Motor neuron (in vitro differentiated cells): Measurements from ENCODE around the gene FARP2. TPM values are rescaled to one million over a fixed set of nuclear protein-coding genes. Genes with fewer than 3 reads are reported as not detected.
"Not testable (repeated sequence)": the region's sequence is repeated elsewhere in the genome, so short reads cannot be mapped to it uniquely, and the experiment has no call there.

Experiments used
- ATAC-seq, 8 experiments: fragments of 200-7000 bp; cut with Tn5 transposase; replicated peaks in 6 of 8; 2 replicates each; pipeline ENCODE4 v1.8.0; 2021; ENCODE audit warnings: mild to moderate bottlenecking in 8 of 8, moderate library complexity in 8 of 8
- H3K27ac ChIP-seq, 2 donors: fragments of 250-450 bp; sonication (Bioruptor Pico); 2 replicates each; pipeline ENCODE4 v1.9.0; 2021; ENCODE audit warnings: antibody characterized with exemption in 2 of 2, mild to moderate bottlenecking in 2 of 2, moderate library complexity in 1 of 2
- H3K4me1 ChIP-seq, 2 donors: fragments of 250-450 bp; sonication (Bioruptor Pico); replicated peaks in 1 of 2; 2 replicates each; pipeline ENCODE4 v1.6.1; 2021; ENCODE audit warnings: antibody characterized with exemption in 2 of 2, mild to moderate bottlenecking in 2 of 2, moderate library complexity in 1 of 2
- H3K4me3 ChIP-seq, 5 donors: fragments of 250-450 bp; sonication (Bioruptor Pico); 2 replicates each; pipeline ENCODE4 v1.9.0; 2021; ENCODE audit warnings: antibody characterized with exemption in 5 of 5, mild to moderate bottlenecking in 5 of 5, moderate library complexity in 4 of 5
- WGBS, 10 experiments: fragments of 450-650 bp; shearing (Covaris generic); methylation state at CpG; one replicate each; pipeline ENCODE4 v1.0.0; 2022; 5-methylcytosine and 5-hydroxymethylcytosine counted together
- in situ Hi-C, 9 experiments: fragments of 400-800 bp; cut with MboI; loops; one replicate each; pipeline ENCODE4 v1.15.0; 2021; ENCODE audit warnings: low sequenced_read_pairs in 9 of 9, low pct_unique_long_range_greater_than_20kb in 2 of 9; ENCODE audit not compliant: unreplicated experiment in 9 of 9
- total RNA-seq, 8 experiments: library from RNA; unstranded; fragments of 300-600 nt; gene quantifications; 2 replicates each; pipeline versions ENCODE4 v1.2.3 to v1.2.4, GENCODE V29; 2022

FARP2 gene
- total RNA-seq, 8 experiments from 2014 or later = 11.9 to 41.2 (median 22.8) TPM

DNA sequence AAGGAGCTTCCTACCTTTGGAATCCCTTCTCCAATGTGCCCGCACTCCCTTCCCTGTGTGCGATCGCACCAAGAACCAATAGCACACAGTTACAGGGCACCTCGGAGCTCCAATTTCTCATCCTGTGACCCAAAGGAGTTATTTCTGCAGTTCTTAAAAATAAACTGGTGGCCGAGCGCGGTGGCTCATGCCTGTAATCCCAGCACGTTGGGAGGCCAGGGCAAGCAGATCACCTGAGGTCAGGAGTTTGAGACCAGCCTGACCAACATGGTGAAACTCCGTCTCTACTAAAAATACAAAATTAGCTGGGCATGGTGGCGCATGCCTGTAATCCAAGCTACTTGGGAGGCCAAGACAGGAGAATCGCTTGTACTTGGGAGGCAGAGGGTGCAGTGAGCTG, 150.2 kb downstream of the FARP2 start:
- H3K4me3 ChIP-seq, in situ Hi-C loops, H3K27ac ChIP-seq, ATAC-seq: not testable (repeated sequence)
- H3K4me1 ChIP-seq = peaks cover 16 to 17% of the 10 kb centered on the region in 2 donors
- WGBS, 10 experiments = 93 to 100% (median 99%) methylated on average over 1 to 6 of the region's 11 CpGs; no CpG with 5 or more reads in 4 of the 10 experiments

DNA sequence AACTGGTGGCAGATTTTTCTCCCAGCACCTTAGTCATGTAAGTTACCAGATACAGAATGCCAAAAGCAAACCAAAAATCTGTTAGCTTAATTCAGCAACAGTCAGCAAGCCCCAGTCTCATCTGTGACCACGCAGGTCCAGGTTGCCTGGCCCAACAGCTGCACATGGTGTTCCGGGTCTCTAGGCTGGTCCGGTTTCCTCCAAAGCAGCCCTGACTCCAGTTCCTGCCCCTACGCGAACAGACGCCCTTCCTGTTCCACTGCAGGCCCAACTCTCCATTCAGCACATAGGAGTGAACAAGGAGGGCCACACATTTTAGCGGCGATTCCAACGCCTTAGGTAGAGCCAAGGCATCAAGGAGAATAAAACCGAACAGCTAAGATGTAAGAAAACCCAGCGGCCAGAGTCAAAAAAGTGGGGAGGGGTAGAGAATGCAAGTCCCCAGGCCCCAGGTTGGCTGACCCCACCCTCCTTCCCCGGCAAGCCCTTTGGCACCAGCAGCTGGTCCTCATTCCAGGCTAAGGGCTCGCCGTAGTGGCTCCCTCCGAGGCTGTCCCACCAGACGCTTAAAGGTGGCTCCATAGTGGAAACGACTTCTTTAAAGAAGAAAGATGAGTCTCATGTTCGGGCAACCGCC, 150.8 kb downstream of the FARP2 start:
- Histone ChIP-seq H3K4me3 (peak overlapping the region; percentile 58 to 87 (median 73)), H3K27ac (peak overlapping the region in 1 of 2 donors; percentile 92), H3K4me1 (peaks cover 16 to 17% of the 10 kb centered on the region in 2 donors)
- in situ Hi-C loops = no loop called here
- 13 to 100% (median 80%) methylated on average over 1 to 11 of the region's 19 CpGs; no CpG with 5 or more reads in 4 of the 10 experiments for WGBS, 10 experiments
- no peak for ATAC-seq

DNA sequence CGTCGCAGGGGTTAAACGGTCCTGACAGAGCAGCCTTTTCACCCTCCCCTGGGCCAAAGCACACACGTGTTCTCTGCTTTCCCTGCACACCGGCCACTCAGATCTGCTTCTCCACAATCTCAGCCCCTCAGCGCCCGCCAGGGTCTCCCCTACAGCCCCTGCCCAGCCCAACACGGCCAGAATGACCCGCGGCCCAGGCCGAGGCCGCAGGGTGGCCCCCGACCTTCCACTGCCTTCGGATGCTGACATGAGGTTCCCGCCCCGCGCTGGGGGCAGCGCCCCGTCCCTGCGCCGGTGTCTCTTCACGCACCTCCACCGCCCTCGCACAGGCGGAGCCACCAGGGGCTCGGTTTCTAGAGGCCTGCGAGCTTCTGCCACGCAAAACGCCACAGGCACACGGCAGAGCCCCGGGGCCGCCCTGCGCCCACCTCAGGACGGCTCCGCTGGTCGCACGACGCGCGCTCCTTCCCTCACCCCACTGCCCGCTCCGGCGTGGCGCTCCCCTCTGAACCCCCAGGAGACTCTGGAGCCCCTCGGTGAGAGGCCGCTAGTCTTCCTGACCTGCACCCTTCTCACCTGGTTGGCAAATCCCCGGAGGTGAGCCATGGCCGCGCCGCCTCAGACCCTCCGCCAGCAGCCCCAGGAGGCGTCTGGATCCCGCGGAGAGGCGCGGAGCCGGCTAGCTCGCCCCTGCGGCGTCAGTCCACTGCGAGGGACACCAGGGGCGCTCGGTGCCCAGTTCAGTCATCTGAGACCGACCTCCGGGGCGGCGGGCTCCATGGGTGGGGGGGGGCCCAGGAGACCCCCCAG, 151.6 kb downstream of the FARP2 start:
- in situ Hi-C loops = no loop called here
- Histone ChIP-seq H3K27ac (peak overlapping the region; percentile 76 to 92), H3K4me1 (peaks cover 16 to 17% of the 10 kb centered on the region in 2 donors), H3K4me3 (peak overlapping the region; percentile 58 to 87 (median 73))
- 1% methylated on average over 19 of the region's 67 CpGs; no CpG with 5 or more reads in 9 of the 10 experiments for WGBS, 10 experiments
- ATAC-seq = peak; percentile 27 to 46 (median 42)

DNA sequence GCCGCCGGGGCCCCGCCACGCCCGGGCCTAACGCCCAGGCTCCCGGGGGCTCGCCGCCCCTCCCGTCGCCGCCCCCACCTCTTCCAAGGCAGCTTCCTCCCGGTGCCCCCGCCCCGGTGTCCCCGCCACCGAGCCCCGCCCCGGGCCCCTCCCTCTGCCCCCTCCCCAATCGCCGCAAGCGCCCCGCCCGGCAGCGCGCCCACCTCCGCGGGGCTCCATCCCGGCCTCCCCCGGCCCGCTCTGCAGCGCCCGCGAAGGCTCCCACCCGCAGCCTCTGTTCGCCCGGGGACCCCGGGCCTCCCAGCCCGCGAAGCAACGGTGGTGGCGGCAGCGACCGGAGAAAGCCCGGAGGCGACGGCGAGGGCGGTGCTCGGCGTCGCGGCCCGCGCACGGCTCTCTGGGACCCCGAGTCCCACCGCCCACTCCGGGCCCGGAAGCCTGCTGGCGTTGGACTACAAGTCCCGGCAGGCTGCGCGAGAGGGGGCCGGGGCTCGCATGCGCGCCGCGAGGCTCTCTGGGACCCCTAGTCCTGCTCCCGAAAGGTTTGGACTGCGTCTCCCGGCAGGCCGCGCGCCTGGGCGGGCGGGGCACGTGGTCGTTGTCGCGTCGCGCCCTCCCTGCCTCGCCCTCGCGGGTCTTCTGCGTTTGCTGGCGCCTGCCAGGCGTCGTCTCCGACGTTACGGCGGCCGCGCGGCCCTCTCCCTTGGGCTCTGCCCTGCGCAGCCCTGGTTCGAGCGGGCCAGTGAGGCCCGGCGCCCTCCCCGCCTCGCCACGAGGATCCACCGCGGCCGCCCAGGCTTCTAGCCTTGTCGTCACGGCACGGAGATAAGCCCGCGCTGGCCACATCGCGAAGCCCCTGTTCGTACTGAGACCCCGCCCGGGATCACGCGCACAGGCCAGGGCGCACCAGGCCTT, 152.4 kb downstream of the FARP2 start, which contains the start of gene STK25:
STK25 (minus strand) TSS at position 345 of the 915 bp plus-strand sequence. CDS start 549 bp downstream, outside the sequence.
- WGBS, 10 experiments = 0 to 5% methylated on average over 4 of the region's 122 CpGs; no CpG with 5 or more reads in 8 of the 10 experiments
- peak; percentile 85 to 96 (median 94) for ATAC-seq
- Histone ChIP-seq H3K27ac (peak within 1 kb of the TSS; percentile 83 to 92), H3K4me1 (peaks cover 16 to 17% of the 10 kb centered on the region in 2 donors), H3K4me3 (peak within 1 kb of the TSS; percentile 58 to 87 (median 73))
- in situ Hi-C loops = no loop called here

DNA sequence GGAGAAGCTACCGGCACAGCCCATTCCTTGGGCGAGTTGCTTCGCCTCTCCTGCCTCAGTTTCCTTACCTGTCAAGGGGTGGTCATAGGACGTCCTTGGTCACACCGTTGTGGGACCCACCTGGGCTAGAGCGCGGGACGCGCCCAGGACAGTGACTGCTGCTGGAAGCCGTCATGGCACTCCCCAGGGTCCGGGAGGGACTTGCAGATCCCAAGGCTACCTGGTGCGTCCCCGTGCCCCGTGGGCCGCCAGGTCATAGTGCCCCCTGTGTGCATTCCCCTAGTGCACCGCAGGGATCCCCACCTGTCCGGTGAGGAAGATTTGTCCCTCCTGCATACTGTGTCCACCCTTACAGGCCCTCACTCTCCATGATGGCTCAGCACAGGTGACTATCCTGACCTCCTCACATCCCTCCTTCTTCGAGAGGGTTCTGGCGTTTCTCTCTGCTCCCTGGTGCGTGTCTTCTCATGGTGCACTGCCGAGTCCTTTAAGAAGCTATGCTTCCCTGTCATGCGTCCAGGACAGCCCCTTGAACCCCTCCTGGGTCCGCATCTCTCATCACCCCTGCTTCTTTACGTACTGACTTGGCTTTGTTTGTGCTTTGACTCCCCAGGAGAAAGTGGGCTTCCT, 153.2 kb downstream of the FARP2 start:
- ATAC-seq = peak in 3 of 8 experiments; percentile 1 to 9 (median 7)
- 0 to 92% (median 20%) methylated on average over 1 to 9 of the region's 24 CpGs; no CpG with 5 or more reads in 5 of the 10 experiments for WGBS, 10 experiments
- Histone ChIP-seq H3K4me3 (peak overlapping the region; percentile 58 to 87 (median 73)), H3K27ac (peak overlapping the region; percentile 83 to 88), H3K4me1 (peaks cover 16 to 17% of the 10 kb centered on the region in 2 donors)
- in situ Hi-C loops = no loop called here

DNA sequence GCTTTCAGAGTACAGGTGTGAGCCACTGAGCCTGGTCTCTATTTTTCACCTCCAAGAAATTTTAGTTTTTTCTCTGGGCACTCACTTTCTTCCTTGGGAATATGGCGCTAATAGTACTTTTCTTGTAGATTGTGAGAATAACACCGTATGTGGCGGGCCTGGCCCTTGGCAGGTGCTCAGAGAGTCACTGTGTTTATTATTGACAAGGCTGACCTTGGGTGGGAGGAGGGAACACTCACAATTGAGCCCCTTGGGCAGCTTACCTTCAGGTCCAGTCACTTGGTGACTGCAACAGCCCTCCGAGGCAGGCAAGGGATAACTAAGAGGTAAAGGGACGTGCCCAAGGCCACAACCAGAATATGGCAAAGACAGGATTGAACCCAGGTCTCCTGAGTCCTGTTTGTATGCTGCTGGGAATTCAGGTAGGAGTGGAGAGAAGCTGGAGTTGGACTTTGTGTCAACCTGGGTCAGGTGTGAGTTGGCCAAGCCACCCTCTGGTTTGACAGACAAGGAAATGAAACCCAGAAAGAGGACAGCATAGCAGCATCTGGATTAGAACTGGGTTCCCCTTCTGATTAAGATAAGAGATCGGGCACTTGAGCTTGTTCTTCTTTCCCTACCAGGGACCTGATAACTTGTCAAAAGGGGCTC, 155.1 kb downstream of the FARP2 start:
- no peak overlapping the region for H3K4me3 ChIP-seq
- H3K4me1 ChIP-seq = peaks cover 16 to 17% of the 10 kb centered on the region in 2 donors
- H3K27ac ChIP-seq = no peak overlapping the region
- no peak for ATAC-seq
- in situ Hi-C loops = no loop called here
- WGBS, 10 experiments = 84 to 100% (median 90%) methylated on average over 1 to 6 of the region's 6 CpGs; no CpG with 5 or more reads in 2 of the 10 experiments

DNA sequence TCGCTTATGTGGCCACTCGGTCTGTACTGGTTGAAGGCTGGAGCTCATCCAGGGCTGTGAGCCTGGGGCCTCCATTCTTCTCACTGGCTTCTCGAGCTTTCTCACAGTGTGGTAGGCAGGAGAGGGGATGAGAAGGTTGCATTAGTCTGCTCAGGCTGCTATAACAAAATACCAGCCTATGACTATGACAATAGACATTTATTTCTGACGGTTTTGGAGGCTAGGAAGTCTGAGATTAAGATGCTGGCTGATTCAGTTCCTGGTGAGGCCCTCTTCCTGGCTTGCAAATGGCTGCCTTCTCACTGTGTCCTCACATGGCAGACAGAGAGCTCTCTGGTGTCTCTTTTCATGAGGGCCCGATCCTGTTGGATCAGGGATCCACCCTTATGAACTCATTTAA, 158.5 kb downstream of the FARP2 start:
- no peak overlapping the region for H3K27ac ChIP-seq
- peaks cover 1 to 4% of the 10 kb centered on the region in 2 donors for H3K4me1 ChIP-seq
- H3K4me3 ChIP-seq = no peak overlapping the region
- in situ Hi-C loops = no loop called here
- peak in 2 of 8 experiments; percentile 49 to 59 for ATAC-seq
- WGBS, 10 experiments = 0 to 80% (median 58%) methylated on average over 1 to 3 of the region's 5 CpGs; no CpG with 5 or more reads in 2 of the 10 experiments

DNA sequence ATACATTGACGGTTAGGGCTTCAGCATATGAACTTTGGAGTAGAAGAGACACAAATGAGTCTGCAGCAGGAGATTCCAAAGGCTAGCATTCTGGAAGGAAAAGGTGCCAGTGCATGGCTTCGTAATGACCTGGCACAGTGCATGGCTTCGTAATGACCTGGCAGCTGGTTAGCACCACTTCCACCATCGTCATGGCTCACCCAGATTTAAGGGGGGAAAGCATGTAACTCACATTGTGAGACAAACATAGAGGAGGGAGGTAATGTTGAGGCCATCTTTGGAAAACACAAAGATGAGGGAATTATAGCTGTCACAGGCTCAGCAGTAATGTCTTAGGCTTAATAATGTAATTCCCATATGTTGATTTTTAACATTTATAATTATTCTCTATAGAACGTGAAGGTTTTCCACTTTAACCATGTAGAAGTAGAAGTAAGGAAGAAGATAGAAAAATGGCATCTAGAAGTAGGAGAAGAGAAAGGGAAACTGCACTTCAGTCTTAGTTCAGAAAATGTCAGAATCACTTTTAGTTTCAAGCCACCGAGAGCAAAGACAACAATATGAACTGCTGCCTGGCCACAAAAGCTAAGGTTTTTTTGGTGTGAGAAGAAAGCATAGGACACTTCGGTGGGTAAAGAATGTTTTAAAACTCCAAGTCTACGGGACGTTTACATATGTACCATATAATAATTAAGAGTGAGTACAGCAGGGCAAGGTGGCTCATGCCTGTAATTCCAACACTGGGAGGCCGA, 159.1 kb downstream of the FARP2 start:
- no peaks in the 10 kb centered on the region for H3K4me1 ChIP-seq
- in situ Hi-C loops = no loop called here
- H3K27ac ChIP-seq = no peak overlapping the region

DNA sequence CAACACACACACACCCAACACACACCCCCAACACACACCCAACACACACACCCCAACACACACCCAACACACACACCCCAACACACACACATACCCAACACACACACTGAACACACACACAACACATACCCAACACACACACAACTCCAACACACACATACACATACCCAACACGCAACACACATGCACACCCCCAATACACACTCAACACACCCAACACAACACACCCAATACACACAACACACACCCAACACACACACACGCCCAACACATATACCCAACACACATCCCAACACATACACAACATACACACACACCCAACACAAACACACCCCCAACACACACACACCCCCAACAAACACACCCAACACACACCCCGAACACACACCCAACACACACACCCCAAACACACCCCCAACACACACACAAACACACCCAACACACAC, 160.5 kb downstream of the FARP2 start:
- ATAC-seq = no peak
- no peaks in the 10 kb centered on the region for H3K4me1 ChIP-seq
- no peak overlapping the region for H3K27ac ChIP-seq
- H3K4me3 ChIP-seq = no peak overlapping the region
- WGBS, 10 experiments = 80 to 100% (median 83%) methylated on average over 1 of the region's 3 CpGs; no CpG with 5 or more reads in 5 of the 10 experiments
- in situ Hi-C loops = no loop called here

More for the DNA sequence above, 159.1 kb downstream of the FARP2 start:
- 40 to 92% (median 73%) methylated on average over 3 to 9 of the region's 10 CpGs for WGBS, 10 experiments
- ATAC-seq = no peak
- no peak overlapping the region for H3K4me3 ChIP-seq

DNA sequence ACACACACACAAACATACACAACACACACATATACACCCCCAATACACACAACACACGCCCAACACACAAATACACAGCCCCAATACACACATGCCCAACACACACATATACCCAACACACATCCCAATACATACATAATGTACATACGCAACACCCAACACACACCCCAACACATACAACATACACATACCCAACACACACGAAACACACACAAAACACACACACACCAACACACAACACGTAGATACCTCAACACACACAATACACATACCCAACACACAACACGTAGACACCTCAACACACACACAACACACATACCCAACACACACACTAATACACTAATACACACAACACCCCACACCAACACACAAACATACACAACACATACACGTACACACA, 161.2 kb downstream of the FARP2 start:
- in situ Hi-C loops = no loop called here
- Histone ChIP-seq H3K27ac (no peak overlapping the region), H3K4me1 (no peaks in the 10 kb centered on the region), H3K4me3 (no peak overlapping the region)
- WGBS, 10 experiments = 60 to 100% (median 80%) methylated on average over 2 to 6 of the region's 6 CpGs; no CpG with 5 or more reads in 4 of the 10 experiments
- ATAC-seq = no peak

DNA sequence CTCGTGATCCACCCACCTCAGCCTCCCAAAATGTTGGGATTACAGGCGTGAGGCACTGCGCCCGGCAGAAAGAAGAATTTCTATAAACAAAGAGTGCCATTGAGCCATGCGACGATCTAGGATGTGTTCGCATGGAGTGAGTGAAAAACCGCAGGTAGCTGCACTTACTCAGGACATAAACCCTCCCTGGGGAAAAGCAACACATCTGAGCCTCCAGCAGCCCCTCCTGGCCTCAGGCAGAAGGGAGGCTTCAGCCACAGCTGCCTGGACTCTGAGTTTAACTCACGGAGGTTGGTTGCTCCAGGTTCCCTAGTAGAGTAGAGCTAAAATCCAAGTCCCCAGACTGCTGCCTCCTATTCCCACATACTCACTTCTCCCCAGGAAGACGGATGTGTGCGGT, 163.6 kb downstream of the FARP2 start:
- Histone ChIP-seq H3K4me3 (no peak overlapping the region), H3K27ac (no peak overlapping the region), H3K4me1 (no peaks in the 10 kb centered on the region)
- in situ Hi-C loops = no loop called here
- no peak for ATAC-seq
- WGBS, 10 experiments = 20 to 100% (median 67%) methylated on average over 1 to 6 of the region's 11 CpGs; no CpG with 5 or more reads in 3 of the 10 experiments
